ENCODE measurements around the gene SFMBT2.

DNA sequence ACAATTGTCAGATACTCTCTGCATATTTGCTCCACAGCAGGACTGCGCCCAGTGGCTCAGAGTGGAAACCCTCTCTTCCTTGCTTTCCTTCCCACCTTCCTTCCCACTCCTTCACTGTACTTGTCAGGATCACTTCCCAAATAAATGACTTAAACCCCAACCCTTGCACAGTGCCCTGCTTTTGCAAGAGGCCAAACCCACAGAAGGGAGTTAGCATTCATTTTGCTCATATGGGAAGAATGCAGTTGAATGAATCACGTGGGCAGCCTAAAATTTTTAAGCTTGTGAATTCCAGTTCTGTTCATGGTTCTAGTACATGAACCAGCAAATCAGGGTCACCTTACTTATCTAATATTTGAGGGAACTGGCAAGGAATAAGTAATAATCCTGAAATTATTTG is 47.7 kb upstream of the SFMBT2 start:
- TF ChIP-seq, protein P1, sequence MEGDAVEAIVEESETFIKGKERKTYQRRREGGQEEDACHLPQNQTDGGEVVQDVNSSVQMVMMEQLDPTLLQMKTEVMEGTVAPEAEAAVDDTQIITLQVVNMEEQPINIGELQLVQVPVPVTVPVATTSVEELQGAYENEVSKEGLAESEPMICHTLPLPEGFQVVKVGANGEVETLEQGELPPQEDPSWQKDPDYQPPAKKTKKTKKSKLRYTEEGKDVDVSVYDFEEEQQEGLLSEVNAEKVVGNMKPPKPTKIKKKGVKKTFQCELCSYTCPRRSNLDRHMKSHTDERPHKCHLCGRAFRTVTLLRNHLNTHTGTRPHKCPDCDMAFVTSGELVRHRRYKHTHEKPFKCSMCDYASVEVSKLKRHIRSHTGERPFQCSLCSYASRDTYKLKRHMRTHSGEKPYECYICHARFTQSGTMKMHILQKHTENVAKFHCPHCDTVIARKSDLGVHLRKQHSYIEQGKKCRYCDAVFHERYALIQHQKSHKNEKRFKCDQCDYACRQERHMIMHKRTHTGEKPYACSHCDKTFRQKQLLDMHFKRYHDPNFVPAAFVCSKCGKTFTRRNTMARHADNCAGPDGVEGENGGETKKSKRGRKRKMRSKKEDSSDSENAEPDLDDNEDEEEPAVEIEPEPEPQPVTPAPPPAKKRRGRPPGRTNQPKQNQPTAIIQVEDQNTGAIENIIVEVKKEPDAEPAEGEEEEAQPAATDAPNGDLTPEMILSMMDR (IDR thresholded peaks at IDR 0.05; ENCODE audit: low read depth, low read length) = no peak
- TF ChIP-seq EZH2phosphoT487 (IDR thresholded peaks at IDR 0.05; ENCODE audit: low read depth) = no peak
